Esophagus (tissue), 2 donors: ENCODE measurements around the gene KCNA4. TPM values are rescaled to one million over a fixed set of nuclear protein-coding genes. Genes with fewer than 3 reads are reported as not detected.
"Not testable (repeated sequence)": the region's sequence is repeated elsewhere in the genome, so short reads cannot be mapped to it uniquely, and the experiment has no call there.

Experiments used
- H3K27ac ChIP-seq, 2 donors: one replicate each; pipeline ENCODE4 v1.5.1; 2013; ENCODE audit warnings: low read depth in 2 of 2, mild to moderate bottlenecking in 2 of 2, inconsistent platforms in 1 of 2, low read length in 1 of 2, moderate library complexity in 1 of 2
- H3K27me3 ChIP-seq, 2 donors: one replicate each; pipeline ENCODE4 v1.6.1; 2013; ENCODE audit warnings: low read length in 2 of 2, control low read depth in 1 of 2, mild to moderate bottlenecking in 1 of 2; ENCODE audit not compliant: insufficient read depth in 2 of 2, control insufficient read depth in 1 of 2
- H3K36me3 ChIP-seq, 2 donors: one replicate each; pipeline ENCODE4 v1.6.1; 2013; ENCODE audit warnings: low read length in 1 of 2; ENCODE audit not compliant: control insufficient read depth in 2 of 2, insufficient read depth in 2 of 2
- H3K4me1 ChIP-seq, 2 donors: one replicate each; pipeline ENCODE4 v1.6.1; 2013; ENCODE audit warnings: low read length in 1 of 2; ENCODE audit not compliant: control insufficient read depth in 2 of 2, insufficient read depth in 2 of 2
- H3K4me3 ChIP-seq, 2 donors: one replicate each; pipeline ENCODE4 v1.5.1; 2013; ENCODE audit warnings: low read length in 2 of 2, mild to moderate bottlenecking in 2 of 2, low read depth in 1 of 2, moderate library complexity in 1 of 2
- H3K9me3 ChIP-seq, 2 donors: one replicate each; pipeline ENCODE4 v1.6.1; 2013; ENCODE audit warnings: mild to moderate bottlenecking in 2 of 2, low read depth in 1 of 2, low read length in 1 of 2, moderate library complexity in 1 of 2; ENCODE audit not compliant: control insufficient read depth in 2 of 2, insufficient read depth in 1 of 2
- WGBS, 2 donors: extraction: QIAGEN DNeasy Blood & Tissue Kit; methylation state at CpG; one replicate each; pipeline ENCODE4 v1.1.7; 2013; 5-methylcytosine and 5-hydroxymethylcytosine counted together
- polyA plus RNA-seq, 2 donors: library from polyadenylated mRNA; stranded (reverse); fragments of 200-250 nt; gene quantifications; one replicate each; pipeline ENCODE4 v1.2.3, GENCODE V29; 2013
- donor health status: healthy with polysubstance abuse.
- donor health status: Bipolar disorder and iron deficiency.

Gene KCNA4
- not detected for polyA plus RNA-seq

- no peak within 1 kb of the TSS for H3K27ac ChIP-seq
- 2 to 4% methylated on average over 45 to 50 of the region's 50 CpGs for WGBS, 2 donors
- H3K36me3 ChIP-seq = no peaks in the 10 kb centered on the region
- H3K4me3 ChIP-seq = peak within 1 kb of the TSS in 1 of 2 donors; percentile 1
- peaks cover 0 to 7% of the 10 kb centered on the region in 2 donors for H3K4me1 ChIP-seq
- H3K27me3 ChIP-seq = peaks cover 0 to 8% of the 10 kb centered on the region in 2 donors
- peaks cover 2 to 7% of the 10 kb centered on the region in 2 donors for H3K9me3 ChIP-seq
Measured at GRCh38 chr11:30016588-30017363, at the start of gene KCNA4. KCNA4 (minus strand) TSS chr11:30017030; CDS start chr11:30012678, 4,352 bp downstream.

- Histone ChIP-seq H3K36me3 (no peaks in the 10 kb centered on the region), H3K4me1 (no peaks in the 10 kb centered on the region), H3K27ac (no peak overlapping the region), H3K9me3 (peaks cover 0 to under 1% of the 10 kb centered on the region in 2 donors), H3K4me3 (no peak overlapping the region), H3K27me3 (no peaks in the 10 kb centered on the region)
- WGBS, 2 donors = 56 to 62% methylated on average over 4 of the region's 4 CpGs
Measured at GRCh38 chr11:30062103-30062502, 45.3 kb upstream of the KCNA4 start.

- Histone ChIP-seq H3K36me3 (no peaks in the 10 kb centered on the region), H3K9me3 (no peaks in the 10 kb centered on the region), H3K27ac (no peak overlapping the region), H3K4me1 (no peaks in the 10 kb centered on the region), H3K4me3 (no peak overlapping the region), H3K27me3 (no peaks in the 10 kb centered on the region)
- 69 to 79% methylated on average over 2 of the region's 2 CpGs for WGBS, 2 donors
Measured at GRCh38 chr11:30059172-30059815, 42.5 kb upstream of the KCNA4 start.

GRCh38 chr11:30049214-30049613 is 32.4 kb upstream of the KCNA4 start:
- Histone ChIP-seq H3K36me3 (no peaks in the 10 kb centered on the region), H3K27ac (no peak overlapping the region), H3K27me3 (no peaks in the 10 kb centered on the region), H3K9me3 (peaks cover 0 to 5% of the 10 kb centered on the region in 2 donors), H3K4me1 (no peaks in the 10 kb centered on the region), H3K4me3 (no peak overlapping the region)
- 24 to 37% methylated on average over 2 of the region's 2 CpGs for WGBS, 2 donors

- no peaks in the 10 kb centered on the region for H3K4me1 ChIP-seq
- no peaks in the 10 kb centered on the region for H3K27me3 ChIP-seq
- peaks cover 0 to 5% of the 10 kb centered on the region in 2 donors for H3K9me3 ChIP-seq
- no peak overlapping the region for H3K4me3 ChIP-seq
- H3K27ac ChIP-seq = no peak overlapping the region
- 38 to 47% methylated on average over 6 of the region's 6 CpGs for WGBS, 2 donors
- H3K36me3 ChIP-seq = no peaks in the 10 kb centered on the region
Measured at GRCh38 chr11:30046578-30046945, 29.7 kb upstream of the KCNA4 start.

- H3K36me3 ChIP-seq = no peaks in the 10 kb centered on the region
- 50 to 59% methylated on average over 7 of the region's 7 CpGs for WGBS, 2 donors
- no peaks in the 10 kb centered on the region for H3K4me1 ChIP-seq
- H3K4me3 ChIP-seq = no peak overlapping the region
- H3K27ac ChIP-seq = no peak overlapping the region
- H3K27me3 ChIP-seq = no peaks in the 10 kb centered on the region
- H3K9me3 ChIP-seq = peaks cover 0 to 5% of the 10 kb centered on the region in 2 donors
Measured at GRCh38 chr11:30045921-30046577, 29.2 kb upstream of the KCNA4 start.

- 64 to 71% methylated on average over 6 of the region's 6 CpGs for WGBS, 2 donors
- H3K4me3 ChIP-seq = no peak overlapping the region
- H3K36me3 ChIP-seq = no peaks in the 10 kb centered on the region
- peaks cover 0 to 5% of the 10 kb centered on the region in 2 donors for H3K9me3 ChIP-seq
- no peaks in the 10 kb centered on the region for H3K4me1 ChIP-seq
- no peak overlapping the region for H3K27ac ChIP-seq
- no peaks in the 10 kb centered on the region for H3K27me3 ChIP-seq
Measured at GRCh38 chr11:30045144-30045543, 28.3 kb upstream of the KCNA4 start.

GRCh38 chr11:30041171-30041570 is 24.3 kb upstream of the KCNA4 start:
- Histone ChIP-seq H3K4me3 (no peak overlapping the region), H3K27ac (no peak overlapping the region), H3K27me3 (no peaks in the 10 kb centered on the region), H3K36me3 (no peaks in the 10 kb centered on the region), H3K9me3 (no peaks in the 10 kb centered on the region), H3K4me1 (no peaks in the 10 kb centered on the region)
- WGBS, 2 donors = 94 to 96% methylated on average over 14 of the region's 14 CpGs

GRCh38 chr11:30034746-30035145 is 17.9 kb upstream of the KCNA4 start:
- not testable (repeated sequence) for H3K4me1 ChIP-seq, H3K27me3 ChIP-seq, H3K4me3 ChIP-seq, H3K36me3 ChIP-seq, H3K9me3 ChIP-seq, H3K27ac ChIP-seq
- 59 to 65% methylated on average over 4 of the region's 4 CpGs for WGBS, 2 donors
